HG02678 (cell line): ENCODE results near the gene GP2.
"Not testable (repeated sequence)": the region's sequence is repeated elsewhere in the genome, so short reads cannot be mapped to it uniquely, and the experiment has no call there.

Experiments used
- ATAC-seq: cut with Tn5 transposase; IDR thresholded peaks from one replicate; pipeline ENCODE4 v1.9.1; 2021; ENCODE audit warnings: mild to moderate bottlenecking, moderate library complexity; ENCODE audit not compliant: unreplicated experiment

The GP2 gene

GRCh38 chr16:20326321-20326720 is 992 bp downstream of the GP2 start:
- ATAC-seq = no peak

GRCh38 chr16:20325005-20325404 is 2.3 kb downstream of the GP2 start:
- ATAC-seq = no peak

DNA sequence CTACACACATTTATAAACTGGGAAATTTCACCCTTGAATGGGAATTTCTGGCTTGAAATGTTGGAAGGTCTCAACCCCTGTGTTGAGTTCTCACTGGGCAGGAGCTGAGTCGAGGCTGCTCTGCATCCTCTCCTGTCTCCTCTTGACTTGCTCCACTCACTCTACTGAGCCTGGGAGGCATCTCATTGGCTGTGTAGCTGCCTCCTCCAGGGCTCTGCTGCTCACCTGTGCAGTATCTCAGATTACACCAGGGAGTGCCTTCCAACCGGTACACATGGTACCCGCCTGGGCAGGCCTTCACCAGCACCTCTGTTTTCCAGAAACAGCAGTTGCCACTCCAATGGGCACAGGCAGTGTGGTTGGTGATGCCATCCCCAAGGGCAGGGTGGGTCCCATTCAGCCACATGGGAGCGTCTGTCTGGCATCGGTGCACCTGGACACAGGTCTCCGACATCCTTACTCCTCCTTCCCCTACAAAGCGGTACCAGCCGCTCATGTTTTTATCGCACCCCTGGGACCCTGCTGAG is 3.7 kb downstream of the GP2 start:
- ATAC-seq = no peak

DNA sequence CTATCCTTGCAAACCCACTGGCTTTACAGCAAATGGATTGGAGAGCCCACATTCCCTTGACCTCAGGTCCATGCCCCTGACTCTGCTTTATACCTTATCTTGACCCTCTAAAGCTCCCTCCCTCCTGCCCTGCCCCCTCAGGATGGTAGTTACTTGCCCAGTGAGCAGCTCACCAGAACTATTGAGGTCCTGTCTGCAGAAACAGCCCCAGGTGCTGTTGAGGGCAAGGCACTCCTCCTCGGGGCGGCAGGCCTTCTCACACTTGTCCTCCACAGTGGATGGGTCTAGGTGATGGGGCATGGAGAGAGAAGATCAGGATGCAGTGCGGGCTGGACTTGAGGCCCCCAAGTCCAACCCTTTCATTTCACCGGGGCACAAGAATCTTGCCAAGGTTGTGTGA is 4.6 kb downstream of the GP2 start:
- ATAC-seq = no peak

GRCh38 chr16:20321671-20322070 is 5.6 kb downstream of the GP2 start:
- no peak for ATAC-seq

GRCh38 chr16:20321051-20321450 is 6.3 kb downstream of the GP2 start:
- not testable (repeated sequence) for ATAC-seq

DNA sequence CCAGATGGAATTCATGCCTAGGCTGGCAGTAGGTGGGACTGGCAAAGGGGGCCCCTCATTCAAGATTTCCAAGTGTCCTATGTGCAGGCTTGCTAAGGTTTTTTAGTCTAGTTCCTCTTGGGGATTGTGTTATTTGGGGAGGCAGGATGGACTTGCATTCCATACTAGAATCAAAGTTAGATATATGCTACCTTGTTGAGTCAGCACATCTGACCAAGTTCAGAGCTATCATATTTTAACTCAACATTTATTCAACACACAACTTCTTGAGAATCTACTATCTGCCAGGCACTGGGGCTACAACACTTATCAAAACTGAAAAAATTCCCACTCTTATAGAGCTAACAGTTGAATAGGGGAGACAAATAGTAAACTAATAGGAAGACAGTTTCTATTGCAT is 6.7 kb downstream of the GP2 start:
- ATAC-seq = no peak

GRCh38 chr16:20320178-20320577 is 7.1 kb downstream of the GP2 start:
- no peak for ATAC-seq

GRCh38 chr16:20319406-20319805 is 7.9 kb downstream of the GP2 start:
- no peak for ATAC-seq

DNA sequence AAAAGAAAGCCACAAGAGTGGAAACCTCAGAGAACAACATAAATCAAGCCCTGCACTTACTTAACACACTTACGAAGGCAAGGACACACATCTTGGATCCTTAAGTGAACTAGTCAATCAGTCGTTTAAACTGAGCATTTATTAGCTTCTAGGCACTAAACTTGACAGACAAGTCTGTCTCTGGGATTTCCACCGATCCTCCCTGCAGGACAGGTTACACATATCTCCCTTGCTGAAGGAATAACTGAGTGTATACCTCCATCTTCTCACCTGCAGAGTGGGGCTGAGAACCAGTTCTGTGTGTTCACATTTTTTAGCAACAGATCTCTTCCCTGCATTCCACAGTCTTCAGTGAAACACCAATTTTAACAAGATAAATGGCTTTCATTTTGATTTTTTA is 8.9 kb downstream of the GP2 start:
- ATAC-seq = no peak

GRCh38 chr16:20318006-20318405 is 9.3 kb downstream of the GP2 start:
- ATAC-seq = no peak

DNA sequence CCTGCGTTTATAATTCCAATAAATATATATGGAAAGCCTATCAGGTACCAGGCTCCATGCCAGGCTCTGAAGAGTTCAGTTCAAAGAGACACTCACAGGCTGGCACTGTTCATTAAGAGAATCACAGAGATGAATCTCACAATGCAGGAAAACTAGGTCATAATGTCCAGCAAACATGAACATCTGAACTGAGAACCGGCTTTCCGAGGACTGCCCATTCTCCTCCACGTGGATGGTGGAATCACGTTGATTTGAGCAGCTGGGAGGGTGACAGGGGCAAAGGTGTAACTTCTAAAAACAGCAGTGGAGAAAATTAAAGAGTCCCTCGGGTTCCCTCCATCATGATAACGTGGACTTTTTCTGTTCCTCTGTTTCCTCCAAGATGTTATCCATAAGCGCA is 10.2 kb downstream of the GP2 start:
- ATAC-seq = no peak

DNA sequence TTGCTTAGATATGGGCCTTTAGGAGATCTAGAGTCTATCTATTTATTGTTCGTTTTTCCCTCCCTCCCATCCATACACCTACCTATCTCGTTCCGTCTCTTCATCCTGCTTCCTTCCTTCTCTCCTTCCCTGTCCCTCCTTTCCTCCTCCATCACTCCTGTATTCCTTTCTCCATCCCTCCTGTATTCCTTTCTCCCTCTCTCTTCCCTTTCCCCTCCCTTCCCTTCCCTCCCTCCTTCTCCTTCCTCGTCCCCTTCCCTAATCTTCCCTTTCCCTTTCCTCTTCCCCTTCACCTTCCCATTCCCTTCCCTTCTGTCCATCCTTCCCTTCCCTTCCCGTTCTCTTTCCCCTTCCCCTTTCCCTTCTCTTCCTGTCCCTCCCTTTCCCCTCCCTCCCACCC is 10.6 kb downstream of the GP2 start:
- no peak for ATAC-seq

- no peak for ATAC-seq
These were observed 11.5 kb downstream of the GP2 start for GRCh38 chr16:20315764-20316163.

- no peak for ATAC-seq
These were observed 12.7 kb downstream of the GP2 start for GRCh38 chr16:20314575-20314974.

DNA sequence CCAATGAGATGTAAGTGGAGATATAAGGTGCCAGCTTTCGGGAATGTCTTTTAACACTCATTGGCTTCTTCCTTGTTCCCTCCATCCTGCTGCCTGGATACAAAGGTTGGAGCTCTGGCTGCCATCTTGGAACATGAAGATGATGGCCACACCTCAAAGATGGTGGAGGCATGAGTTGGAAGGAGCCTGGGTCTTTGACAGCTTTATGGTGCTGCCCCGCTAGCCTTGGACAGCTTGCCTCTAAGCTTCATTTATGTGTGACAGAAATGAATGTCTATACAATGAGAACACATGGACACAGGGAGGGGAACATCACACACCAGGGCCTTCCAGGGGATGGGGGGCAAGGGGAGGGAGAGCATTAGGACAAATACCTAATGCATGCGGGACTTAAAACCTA is 13.6 kb downstream of the GP2 start:
- no peak for ATAC-seq

- not testable (repeated sequence) for ATAC-seq
These were observed 14.7 kb downstream of the GP2 start for GRCh38 chr16:20312536-20313095.

DNA sequence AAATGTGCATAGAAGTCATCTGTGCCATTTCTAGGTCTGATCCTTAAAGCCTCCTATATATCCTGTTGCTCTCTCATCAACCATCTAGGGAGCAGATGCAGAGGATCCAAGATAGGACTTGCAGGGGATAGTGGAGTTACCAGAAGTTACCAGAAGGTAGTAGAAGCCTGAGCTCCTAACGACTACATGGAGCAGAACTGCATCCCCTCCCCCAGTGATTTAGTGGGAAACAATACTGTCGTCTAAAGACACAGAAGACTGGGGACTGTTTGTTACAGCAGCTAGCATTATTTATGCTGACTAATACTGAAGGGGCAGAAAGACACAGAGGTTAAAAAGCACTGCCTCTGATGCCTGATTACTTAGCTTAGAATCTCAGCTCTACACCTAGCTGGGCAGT is 15.8 kb downstream of the GP2 start:
- ATAC-seq = no peak

- ATAC-seq = no peak
These were observed 16.6 kb downstream of the GP2 start for GRCh38 chr16:20310421-20311395.

DNA sequence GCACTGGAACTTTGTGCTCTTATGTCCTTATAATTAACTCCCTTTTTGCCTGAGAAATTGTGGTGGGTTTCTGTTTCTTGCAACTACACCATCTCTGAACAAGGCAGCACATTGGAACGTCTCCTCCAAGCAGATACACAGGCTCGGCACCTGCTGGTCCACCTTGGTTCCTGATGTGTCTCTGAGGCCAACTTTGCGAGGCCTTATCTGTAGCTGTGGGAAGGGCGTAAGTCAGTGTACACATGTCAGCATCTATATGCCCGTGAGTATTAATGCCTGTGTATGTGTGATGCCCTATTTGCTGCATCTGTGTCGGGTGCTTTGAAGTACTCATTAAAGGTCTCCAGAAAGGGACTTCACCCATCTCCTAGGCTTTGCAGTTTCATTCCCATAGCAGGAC is 17.5 kb downstream of the GP2 start:
- ATAC-seq = no peak

GRCh38 chr16:20308801-20309590 is 18.3 kb downstream of the GP2 start:
- no peak for ATAC-seq
